Measurements from ENCODE around the gene HIP1R. TPM values are rescaled to one million over a fixed set of nuclear protein-coding genes. Genes with fewer than 3 reads are reported as not detected.
A peak's percentile ranks its signal among the peaks of the same experiment; 100 is the strongest.
"Not testable (repeated sequence)": the region's sequence is repeated elsewhere in the genome, so short reads cannot be mapped to it uniquely, and the experiment has no call there.

HIP1R gene
- total and polyA plus RNA-seq, 2 donors = 23.8 to 49.0 TPM

GRCh38 chr12:122799641-122800243 lies 35.5 kb upstream of the HIP1R start:
- H3K27me3 ChIP-seq (ENCODE audit: control insufficient read depth in 2 of 2, insufficient read depth in 1 of 2, low read length in 1 of 2) = no peaks in the 10 kb centered on the region
- peaks cover 0 to 9% of the 10 kb centered on the region in 2 donors for H3K4me1 ChIP-seq (ENCODE audit: control insufficient read depth in 2 of 2, insufficient read depth in 2 of 2, low read length in 2 of 2)
- H3K9me3 ChIP-seq (ENCODE audit: control insufficient read depth in 2 of 2, insufficient read depth in 1 of 2, low read length in 1 of 2) = no peaks in the 10 kb centered on the region
- H3K4me3 ChIP-seq (ENCODE audit: low read length in 2 of 2) = no peak overlapping the region
- WGBS = 82% methylated on average over 13 of the region's 13 CpGs
- H3K27ac ChIP-seq (ENCODE audit: low read depth in 1 of 2, low read length in 1 of 2) = no peak overlapping the region
- DNase-seq (ENCODE audit: low read depth in 6 of 9, low spot score in 9 of 9) = peak in 6 of 9 donors; percentile 13 to 73 (median 38)
- H3K36me3 ChIP-seq (ENCODE audit: control insufficient read depth in 2 of 2, insufficient read depth in 2 of 2, low read length in 1 of 2) = no peaks in the 10 kb centered on the region

DNA sequence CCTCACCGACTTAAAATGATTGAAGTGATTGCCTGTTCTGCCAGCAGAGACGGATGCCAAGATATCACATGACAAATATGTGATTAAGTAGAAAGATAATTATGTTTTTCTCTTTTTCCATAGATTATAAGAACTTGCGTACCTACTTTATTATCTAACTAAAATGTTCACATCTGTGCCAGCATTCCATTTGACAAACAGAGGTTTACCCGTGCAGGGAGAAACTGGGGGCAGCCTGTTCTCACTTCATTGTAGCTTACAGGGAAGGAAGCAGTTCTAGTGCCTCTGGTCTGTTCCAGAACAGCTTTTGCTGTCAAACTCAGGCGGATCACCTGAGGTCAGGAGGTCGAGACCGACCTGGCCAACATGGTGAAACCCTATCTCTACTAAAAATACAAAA lies 31.3 kb upstream of the HIP1R start:
- Histone ChIP-seq H3K27ac (ENCODE audit: low read depth in 1 of 2, low read length in 1 of 2) (no peak overlapping the region), H3K36me3 (ENCODE audit: control insufficient read depth in 2 of 2, insufficient read depth in 2 of 2, low read length in 1 of 2) (no peaks in the 10 kb centered on the region), H3K27me3 (ENCODE audit: control insufficient read depth in 2 of 2, insufficient read depth in 1 of 2, low read length in 1 of 2) (no peaks in the 10 kb centered on the region), H3K9me3 (ENCODE audit: control insufficient read depth in 2 of 2, insufficient read depth in 1 of 2, low read length in 1 of 2) (no peaks in the 10 kb centered on the region), H3K4me1 (ENCODE audit: control insufficient read depth in 2 of 2, insufficient read depth in 2 of 2, low read length in 2 of 2) (peaks cover 0 to 9% of the 10 kb centered on the region in 2 donors), H3K4me3 (ENCODE audit: low read length in 2 of 2) (no peak overlapping the region)
- WGBS = 96% methylated on average over 7 of the region's 7 CpGs
- no peak for DNase-seq (ENCODE audit: low read depth in 6 of 9, low spot score in 9 of 9)

GRCh38 chr12:122804957-122805356 lies 30.3 kb upstream of the HIP1R start:
- H3K4me1 ChIP-seq (ENCODE audit: control insufficient read depth in 2 of 2, insufficient read depth in 2 of 2, low read length in 2 of 2); H3K27me3 ChIP-seq (ENCODE audit: control insufficient read depth in 2 of 2, insufficient read depth in 1 of 2, low read length in 1 of 2); DNase-seq (ENCODE audit: low read depth in 6 of 9, low spot score in 9 of 9); H3K4me3 ChIP-seq (ENCODE audit: low read length in 2 of 2); H3K27ac ChIP-seq (ENCODE audit: low read depth in 1 of 2, low read length in 1 of 2); H3K36me3 ChIP-seq (ENCODE audit: control insufficient read depth in 2 of 2, insufficient read depth in 2 of 2, low read length in 1 of 2); H3K9me3 ChIP-seq (ENCODE audit: control insufficient read depth in 2 of 2, insufficient read depth in 1 of 2, low read length in 1 of 2): not testable (repeated sequence)
- 98% methylated on average over 9 of the region's 9 CpGs for WGBS

GRCh38 chr12:122807651-122808050 lies 27.6 kb upstream of the HIP1R start:
- Histone ChIP-seq H3K4me1 (ENCODE audit: control insufficient read depth in 2 of 2, insufficient read depth in 2 of 2, low read length in 2 of 2) (no peaks in the 10 kb centered on the region), H3K4me3 (ENCODE audit: low read length in 2 of 2) (no peak overlapping the region), H3K27me3 (ENCODE audit: control insufficient read depth in 2 of 2, insufficient read depth in 1 of 2, low read length in 1 of 2) (no peaks in the 10 kb centered on the region), H3K9me3 (ENCODE audit: control insufficient read depth in 2 of 2, insufficient read depth in 1 of 2, low read length in 1 of 2) (no peaks in the 10 kb centered on the region), H3K27ac (ENCODE audit: low read depth in 1 of 2, low read length in 1 of 2) (no peak overlapping the region), H3K36me3 (ENCODE audit: control insufficient read depth in 2 of 2, insufficient read depth in 2 of 2, low read length in 1 of 2) (no peaks in the 10 kb centered on the region)
- WGBS = 97% methylated on average over 1 of the region's 1 CpG
- no peak for DNase-seq (ENCODE audit: low read depth in 6 of 9, low spot score in 9 of 9)

GRCh38 chr12:122811777-122812176 lies 23.5 kb upstream of the HIP1R start:
- Histone ChIP-seq H3K36me3 (ENCODE audit: control insufficient read depth in 2 of 2, insufficient read depth in 2 of 2, low read length in 1 of 2) (no peaks in the 10 kb centered on the region), H3K4me1 (ENCODE audit: control insufficient read depth in 2 of 2, insufficient read depth in 2 of 2, low read length in 2 of 2) (no peaks in the 10 kb centered on the region), H3K9me3 (ENCODE audit: control insufficient read depth in 2 of 2, insufficient read depth in 1 of 2, low read length in 1 of 2) (no peaks in the 10 kb centered on the region), H3K27ac (ENCODE audit: low read depth in 1 of 2, low read length in 1 of 2) (no peak overlapping the region), H3K4me3 (ENCODE audit: low read length in 2 of 2) (no peak overlapping the region), H3K27me3 (ENCODE audit: control insufficient read depth in 2 of 2, insufficient read depth in 1 of 2, low read length in 1 of 2) (no peaks in the 10 kb centered on the region)
- 91% methylated on average over 3 of the region's 3 CpGs for WGBS
- no peak for DNase-seq (ENCODE audit: low read depth in 6 of 9, low spot score in 9 of 9)

- H3K27me3 ChIP-seq (ENCODE audit: control insufficient read depth in 2 of 2, insufficient read depth in 1 of 2, low read length in 1 of 2) = no peaks in the 10 kb centered on the region
- DNase-seq (ENCODE audit: low read depth in 6 of 9, low spot score in 9 of 9) = no peak
- H3K27ac ChIP-seq (ENCODE audit: low read depth in 1 of 2, low read length in 1 of 2) = no peak overlapping the region
- no peak overlapping the region for H3K4me3 ChIP-seq (ENCODE audit: low read length in 2 of 2)
- no peaks in the 10 kb centered on the region for H3K4me1 ChIP-seq (ENCODE audit: control insufficient read depth in 2 of 2, insufficient read depth in 2 of 2, low read length in 2 of 2)
- 68% methylated on average over 10 of the region's 10 CpGs for WGBS
- H3K36me3 ChIP-seq (ENCODE audit: control insufficient read depth in 2 of 2, insufficient read depth in 2 of 2, low read length in 1 of 2) = no peaks in the 10 kb centered on the region
- H3K9me3 ChIP-seq (ENCODE audit: control insufficient read depth in 2 of 2, insufficient read depth in 1 of 2, low read length in 1 of 2) = no peaks in the 10 kb centered on the region
These were observed 21.9 kb upstream of the HIP1R start for GRCh38 chr12:122813310-122813713.

- no peak for DNase-seq (ENCODE audit: low read depth in 6 of 9, low spot score in 9 of 9)
- Histone ChIP-seq H3K27ac (ENCODE audit: low read depth in 1 of 2, low read length in 1 of 2) (no peak overlapping the region), H3K36me3 (ENCODE audit: control insufficient read depth in 2 of 2, insufficient read depth in 2 of 2, low read length in 1 of 2) (no peaks in the 10 kb centered on the region), H3K4me1 (ENCODE audit: control insufficient read depth in 2 of 2, insufficient read depth in 2 of 2, low read length in 2 of 2) (no peaks in the 10 kb centered on the region), H3K9me3 (ENCODE audit: control insufficient read depth in 2 of 2, insufficient read depth in 1 of 2, low read length in 1 of 2) (no peaks in the 10 kb centered on the region), H3K27me3 (ENCODE audit: control insufficient read depth in 2 of 2, insufficient read depth in 1 of 2, low read length in 1 of 2) (no peaks in the 10 kb centered on the region), H3K4me3 (ENCODE audit: low read length in 2 of 2) (no peak overlapping the region)
- 84% methylated on average over 10 of the region's 10 CpGs for WGBS
These were observed 16.0 kb upstream of the HIP1R start for GRCh38 chr12:122819209-122819785.

GRCh38 chr12:122820138-122820537 lies 15.1 kb upstream of the HIP1R start:
- DNase-seq (ENCODE audit: low read depth in 6 of 9, low spot score in 9 of 9) = no peak
- no peak overlapping the region for H3K4me3 ChIP-seq (ENCODE audit: low read length in 2 of 2)
- no peaks in the 10 kb centered on the region for H3K36me3 ChIP-seq (ENCODE audit: control insufficient read depth in 2 of 2, insufficient read depth in 2 of 2, low read length in 1 of 2)
- no peaks in the 10 kb centered on the region for H3K4me1 ChIP-seq (ENCODE audit: control insufficient read depth in 2 of 2, insufficient read depth in 2 of 2, low read length in 2 of 2)
- no peaks in the 10 kb centered on the region for H3K27me3 ChIP-seq (ENCODE audit: control insufficient read depth in 2 of 2, insufficient read depth in 1 of 2, low read length in 1 of 2)
- no peaks in the 10 kb centered on the region for H3K9me3 ChIP-seq (ENCODE audit: control insufficient read depth in 2 of 2, insufficient read depth in 1 of 2, low read length in 1 of 2)
- WGBS = 91% methylated on average over 8 of the region's 8 CpGs
- no peak overlapping the region for H3K27ac ChIP-seq (ENCODE audit: low read depth in 1 of 2, low read length in 1 of 2)

DNA sequence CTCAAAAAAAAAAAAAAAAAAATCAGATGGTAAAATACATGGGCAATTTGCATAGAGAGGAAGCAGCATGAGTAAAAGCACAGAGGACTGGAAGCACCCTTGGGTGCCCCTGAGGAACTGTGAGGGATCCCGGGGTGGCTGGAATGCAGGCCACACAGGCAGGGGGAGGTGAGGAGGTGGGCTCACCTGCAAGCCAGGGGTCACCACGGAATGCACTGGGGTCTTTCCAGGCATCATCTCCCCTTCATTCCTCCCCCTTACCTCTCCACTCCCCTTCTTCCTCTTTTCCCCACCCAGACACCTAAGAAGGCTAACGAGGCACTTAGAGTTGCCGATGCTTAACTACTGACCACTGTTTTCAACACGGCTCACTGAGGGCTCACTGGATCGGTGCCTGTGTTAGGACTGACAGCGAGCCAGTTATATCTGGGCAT lies 14.4 kb upstream of the HIP1R start:
- Histone ChIP-seq H3K9me3 (ENCODE audit: control insufficient read depth in 2 of 2, insufficient read depth in 1 of 2, low read length in 1 of 2) (no peaks in the 10 kb centered on the region), H3K36me3 (ENCODE audit: control insufficient read depth in 2 of 2, insufficient read depth in 2 of 2, low read length in 1 of 2) (no peaks in the 10 kb centered on the region), H3K4me3 (ENCODE audit: low read length in 2 of 2) (no peak overlapping the region), H3K27me3 (ENCODE audit: control insufficient read depth in 2 of 2, insufficient read depth in 1 of 2, low read length in 1 of 2) (no peaks in the 10 kb centered on the region), H3K27ac (ENCODE audit: low read depth in 1 of 2, low read length in 1 of 2) (no peak overlapping the region), H3K4me1 (ENCODE audit: control insufficient read depth in 2 of 2, insufficient read depth in 2 of 2, low read length in 2 of 2) (no peaks in the 10 kb centered on the region)
- WGBS = 81% methylated on average over 7 of the region's 7 CpGs
- no peak for DNase-seq (ENCODE audit: low read depth in 6 of 9, low spot score in 9 of 9)
